Endodermal cell (in vitro differentiated cells): Measurements from ENCODE around the gene ALDH7A1. TPM values are rescaled to one million over a fixed set of nuclear protein-coding genes. Genes with fewer than 3 reads are reported as not detected.

Experiments
- DNase-seq: peaks from one replicate; pipeline ENCODE4 v3.0.0-alpha.2; 2017
- H3K27ac ChIP-seq: 2 replicates; pipeline ENCODE4 v1.5.1; 2013; ENCODE audit warnings: mild to moderate bottlenecking, low read depth, low read length, moderate library complexity
- H3K27me3 ChIP-seq: 2 replicates; pipeline ENCODE4 v1.6.1; 2013; ENCODE audit warnings: mild to moderate bottlenecking, low read length, moderate library complexity; ENCODE audit not compliant: insufficient read depth, control insufficient read depth, poor library complexity, severe bottlenecking
- H3K36me3 ChIP-seq: 2 replicates; pipeline ENCODE4 v1.7.0; 2013; ENCODE audit warnings: mild to moderate bottlenecking, low read length, moderate library complexity; ENCODE audit not compliant: control insufficient read depth, insufficient read depth
- H3K4me1 ChIP-seq: one replicate; pipeline ENCODE4 v1.7.0; 2013; ENCODE audit warnings: low read length; ENCODE audit not compliant: control insufficient read depth, insufficient read depth
- H3K4me3 ChIP-seq: 2 replicates; pipeline ENCODE4 v1.5.1; 2013; ENCODE audit warnings: mild to moderate bottlenecking, low read length, moderate library complexity
- H3K9ac ChIP-seq: 2 replicates; pipeline ENCODE4 v1.6.1; 2013; ENCODE audit warnings: mild to moderate bottlenecking, low read length, moderate library complexity; ENCODE audit not compliant: poor library complexity, severe bottlenecking; ENCODE audit errors: extremely low read depth
- H3K9me3 ChIP-seq: 2 replicates; pipeline ENCODE4 v1.6.1; 2013; ENCODE audit warnings: mild to moderate bottlenecking, low read length, moderate library complexity; ENCODE audit not compliant: control insufficient read depth
- H3K27ac Mint-ChIP-seq: 2 replicates; pipeline ENCODE4 v1.8.0; 2020; ENCODE audit warnings: mixed read lengths
- H3K27me3 Mint-ChIP-seq: 2 replicates; pipeline ENCODE4 v1.8.0; 2021; ENCODE audit warnings: mild to moderate bottlenecking, mixed read lengths; ENCODE audit not compliant: insufficient read depth
- H3K36me3 Mint-ChIP-seq: 2 replicates; pipeline ENCODE4 v1.8.0; 2020; ENCODE audit warnings: low read depth, mixed read lengths
- H3K4me1 Mint-ChIP-seq: 2 replicates; pipeline ENCODE4 v1.8.0; 2020; ENCODE audit warnings: mixed read lengths
- H3K4me3 Mint-ChIP-seq: 2 replicates; pipeline ENCODE4 v1.8.0; 2020; ENCODE audit warnings: mild to moderate bottlenecking, moderate library complexity, mixed read lengths
- H3K9me3 Mint-ChIP-seq: 2 replicates; pipeline ENCODE4 v1.8.0; 2020; ENCODE audit warnings: mild to moderate bottlenecking, mixed read lengths
- WGBS, 2 experiments: methylation state at CpG; one replicate each; pipeline versions ENCODE4 v1.1.5 to v1.1.7; 2013; ENCODE audit warnings: missing lambda C conversion rate in 2 of 2, mixed read lengths in 1 of 2; ENCODE audit not compliant: insufficient coverage in 1 of 2, insufficient read length in 1 of 2; 5-methylcytosine and 5-hydroxymethylcytosine counted together
- total RNA-seq, 2 donors: library from RNA; stranded (reverse); fragmentation: NEBNext Ultra II Directional in 1 of 2; extraction: Animal tissue kit (Norgen Biotek cat#: 25700) in 1 of 2; gene quantifications; 2 replicates in 1 of 2; 3 replicates in 1 of 2; pipeline ENCODE4 v1.2.1, GENCODE V29; 2021
- TF ChIP-seq, protein P1 (sequence below): fragments of 200-600 bp; sonication (generic); conservative IDR thresholded peaks from 2 replicates; pipeline ENCODE4 v1.5.0; 2021; ENCODE audit warnings: antibody characterized with exemption, mild to moderate bottlenecking

ALDH7A1 gene
- total RNA-seq, 2 donors from 2014 or later = 133 to 192 TPM

DNA sequence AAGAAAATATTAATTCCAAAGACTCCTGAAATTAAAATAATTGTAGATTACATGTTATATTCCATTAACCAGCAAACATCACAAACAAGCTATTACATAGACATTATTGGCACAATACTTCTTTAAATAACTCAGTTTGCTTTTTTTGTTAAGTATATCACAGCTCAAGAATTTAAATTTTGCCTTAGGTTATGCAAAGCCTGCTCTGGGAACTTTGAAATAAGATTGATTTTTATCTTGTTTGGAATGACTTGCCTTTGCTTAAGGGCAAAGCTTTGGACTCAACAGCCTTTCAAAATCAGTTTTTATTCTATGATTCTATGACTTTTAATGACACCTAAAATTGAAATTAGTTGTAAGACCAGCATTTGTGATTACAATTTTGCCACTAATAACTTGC lies 78.2 kb downstream of the ALDH7A1 start:
- H3K27me3 ChIP-seq = peaks cover 11% of the 10 kb centered on the region
- Mint-ChIP-seq H3K4me3 (no peak overlapping the region), H3K27me3 (peaks cover 3% of the 10 kb centered on the region)

DNA sequence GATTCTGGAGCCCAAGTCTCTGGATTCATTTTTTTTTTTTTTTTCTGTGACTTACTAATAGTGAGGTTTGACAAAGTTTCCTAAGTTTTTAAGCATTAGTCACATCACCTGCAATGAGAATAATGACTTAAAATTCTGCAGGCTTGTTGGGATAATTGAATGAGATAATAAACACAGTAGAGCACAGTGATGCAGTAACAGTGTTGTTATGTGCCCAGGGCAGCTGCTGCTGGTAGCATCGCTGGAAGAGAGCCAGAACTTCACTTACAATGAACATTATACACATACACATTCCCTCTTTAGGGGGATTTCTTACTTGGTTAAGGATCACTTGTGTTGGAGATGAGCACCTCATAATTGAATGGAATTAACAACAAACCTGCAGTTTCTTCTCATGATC lies 78.9 kb downstream of the ALDH7A1 start:
- Histone ChIP-seq H3K4me3 (no peak overlapping the region), H3K9ac (no peak overlapping the region), H3K36me3 (no peaks in the 10 kb centered on the region), H3K27ac (no peak overlapping the region), H3K27me3 (peaks cover 11% of the 10 kb centered on the region), H3K4me1 (peaks cover 7% of the 10 kb centered on the region), H3K9me3 (no peaks in the 10 kb centered on the region)
- Mint-ChIP-seq H3K9me3 (no peaks in the 10 kb centered on the region), H3K4me3 (no peak overlapping the region), H3K27ac (no peak overlapping the region), H3K36me3 (no peaks in the 10 kb centered on the region), H3K4me1 (peaks cover 24% of the 10 kb centered on the region), H3K27me3 (peaks cover 3% of the 10 kb centered on the region)
- WGBS, 2 experiments = 88% methylated on average over 1 of the region's 1 CpG; no CpG with 5 or more reads in 1 of the 2 experiments
- peak; percentile 5 for DNase-seq
- TF ChIP-seq, protein P1, sequence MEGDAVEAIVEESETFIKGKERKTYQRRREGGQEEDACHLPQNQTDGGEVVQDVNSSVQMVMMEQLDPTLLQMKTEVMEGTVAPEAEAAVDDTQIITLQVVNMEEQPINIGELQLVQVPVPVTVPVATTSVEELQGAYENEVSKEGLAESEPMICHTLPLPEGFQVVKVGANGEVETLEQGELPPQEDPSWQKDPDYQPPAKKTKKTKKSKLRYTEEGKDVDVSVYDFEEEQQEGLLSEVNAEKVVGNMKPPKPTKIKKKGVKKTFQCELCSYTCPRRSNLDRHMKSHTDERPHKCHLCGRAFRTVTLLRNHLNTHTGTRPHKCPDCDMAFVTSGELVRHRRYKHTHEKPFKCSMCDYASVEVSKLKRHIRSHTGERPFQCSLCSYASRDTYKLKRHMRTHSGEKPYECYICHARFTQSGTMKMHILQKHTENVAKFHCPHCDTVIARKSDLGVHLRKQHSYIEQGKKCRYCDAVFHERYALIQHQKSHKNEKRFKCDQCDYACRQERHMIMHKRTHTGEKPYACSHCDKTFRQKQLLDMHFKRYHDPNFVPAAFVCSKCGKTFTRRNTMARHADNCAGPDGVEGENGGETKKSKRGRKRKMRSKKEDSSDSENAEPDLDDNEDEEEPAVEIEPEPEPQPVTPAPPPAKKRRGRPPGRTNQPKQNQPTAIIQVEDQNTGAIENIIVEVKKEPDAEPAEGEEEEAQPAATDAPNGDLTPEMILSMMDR = no peak

More for the DNA sequence above, 78.2 kb downstream of the ALDH7A1 start:
- Histone ChIP-seq H3K27ac (no peak overlapping the region), H3K4me3 (no peak overlapping the region), H3K4me1 (peaks cover 7% of the 10 kb centered on the region), H3K9ac (no peak overlapping the region), H3K36me3 (no peaks in the 10 kb centered on the region), H3K9me3 (no peaks in the 10 kb centered on the region)
- no peaks in the 10 kb centered on the region for H3K9me3 Mint-ChIP-seq
- TF ChIP-seq, protein P1 = no peak
- H3K4me1 Mint-ChIP-seq = peaks cover 24% of the 10 kb centered on the region
- H3K36me3 Mint-ChIP-seq = no peaks in the 10 kb centered on the region
- no peak overlapping the region for H3K27ac Mint-ChIP-seq
- no peak for DNase-seq

DNA sequence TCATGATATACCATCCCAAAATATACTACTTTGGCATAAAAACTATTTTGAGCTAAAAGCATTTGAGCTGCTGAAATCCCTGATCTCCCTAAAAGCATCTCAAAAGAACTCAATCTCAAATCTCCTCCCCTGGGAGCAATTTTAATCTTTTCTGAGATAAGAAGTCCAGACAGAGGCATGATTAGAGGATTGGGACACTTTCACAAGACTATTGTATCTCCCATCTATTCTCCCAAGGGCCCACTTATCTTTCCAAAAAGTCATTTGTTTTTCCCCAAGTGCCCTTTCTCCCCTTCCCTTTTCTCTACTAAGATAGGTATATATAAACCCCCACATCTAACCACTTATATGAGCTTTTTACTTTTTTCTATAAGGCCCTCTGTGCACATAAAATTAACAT lies 79.7 kb downstream of the ALDH7A1 start:
- Histone ChIP-seq H3K36me3 (no peaks in the 10 kb centered on the region), H3K27ac (no peak overlapping the region), H3K9me3 (no peaks in the 10 kb centered on the region), H3K9ac (no peak overlapping the region), H3K4me3 (no peak overlapping the region), H3K27me3 (peaks cover 11% of the 10 kb centered on the region), H3K4me1 (peaks cover 7% of the 10 kb centered on the region)
- H3K9me3 Mint-ChIP-seq = no peaks in the 10 kb centered on the region
- no peak for DNase-seq
- TF ChIP-seq, protein P1 = no peak
- H3K27ac Mint-ChIP-seq = no peak overlapping the region
- peaks cover 3% of the 10 kb centered on the region for H3K27me3 Mint-ChIP-seq
- no peaks in the 10 kb centered on the region for H3K36me3 Mint-ChIP-seq
- H3K4me1 Mint-ChIP-seq = peaks cover 22% of the 10 kb centered on the region
- H3K4me3 Mint-ChIP-seq = no peak overlapping the region
